HG03108 (cell line): Measurements from ENCODE around the gene MRPL41.
"Not testable (repeated sequence)": the region's sequence is repeated elsewhere in the genome, so short reads cannot be mapped to it uniquely, and the experiment has no call there.

Experiments used
- ATAC-seq: cut with Tn5 transposase; IDR thresholded peaks from one replicate; pipeline ENCODE4 v1.9.1; 2021; ENCODE audit warnings: moderate library complexity; ENCODE audit not compliant: unreplicated experiment

Gene MRPL41

GRCh38 chr9:137550958-137551263 is 768 bp upstream of the MRPL41 start:
- ATAC-seq: not testable (repeated sequence)

- ATAC-seq: no peak
Observed at GRCh38 chr9:137552022-137552768, 516 bp downstream of the MRPL41 start.

GRCh38 chr9:137553654-137554053 is 2.0 kb downstream of the MRPL41 start:
- ATAC-seq: not testable (repeated sequence)

GRCh38 chr9:137554349-137554748 is 2.7 kb downstream of the MRPL41 start:
- ATAC-seq: no peak

GRCh38 chr9:137555179-137555578 is 3.5 kb downstream of the MRPL41 start:
- no peak for ATAC-seq

- no peak for ATAC-seq
Observed at GRCh38 chr9:137556069-137556838, 4.6 kb downstream of the MRPL41 start.

GRCh38 chr9:137558127-137558526 is 6.4 kb downstream of the MRPL41 start:
- ATAC-seq: no peak

- no peak for ATAC-seq
Observed at GRCh38 chr9:137564134-137564533, 12.5 kb downstream of the MRPL41 start.

GRCh38 chr9:137564817-137565411 is 13.2 kb downstream of the MRPL41 start:
- ATAC-seq: no peak

- not testable (repeated sequence) for ATAC-seq
Observed at GRCh38 chr9:137568445-137568844, 16.8 kb downstream of the MRPL41 start.

GRCh38 chr9:137569609-137570203 is 18.0 kb downstream of the MRPL41 start:
- ATAC-seq: no peak

GRCh38 chr9:137570566-137570965 is 18.9 kb downstream of the MRPL41 start:
- ATAC-seq: no peak

- ATAC-seq: no peak
Observed at GRCh38 chr9:137574192-137574591, 22.5 kb downstream of the MRPL41 start.

GRCh38 chr9:137575364-137575715 is 23.7 kb downstream of the MRPL41 start:
- no peak for ATAC-seq

GRCh38 chr9:137575716-137576411 is 24.2 kb downstream of the MRPL41 start:
- ATAC-seq: no peak

GRCh38 chr9:137578518-137579258 is 27.0 kb downstream of the MRPL41 start, which contains the start of gene DPH7:
DPH7 (minus strand) TSS chr9:137578925; CDS start chr9:137578777, 148 bp downstream.
- ATAC-seq: peak; percentile 84

- no peak for ATAC-seq
Observed at GRCh38 chr9:137579259-137579604, 27.6 kb downstream of the MRPL41 start.

GRCh38 chr9:137580209-137580953 is 28.7 kb downstream of the MRPL41 start:
- ATAC-seq: no peak

- no peak for ATAC-seq
Observed at GRCh38 chr9:137580954-137581322, 29.3 kb downstream of the MRPL41 start.
